SU-DHL-6 (cell line): ENCODE data around the gene ADAM10.

Source experiments
- H2AFZ ChIP-seq: fragments of 200-600 bp; sonication (generic); 2 replicates; pipeline ENCODE4 v1.6.1; 2014; ENCODE audit warnings: low read depth, mild to moderate bottlenecking, moderate library complexity, mixed read lengths, antibody characterized with exemption, low read length; ENCODE audit not compliant: severe bottlenecking
- H3F3A ChIP-seq: fragments of 200-600 bp; shearing (Covaris generic); 2 replicates; pipeline ENCODE4 v1.6.0; 2016; ENCODE audit warnings: antibody characterized with exemption, mild to moderate bottlenecking; ENCODE audit not compliant: insufficient read depth
- H3K27ac ChIP-seq: fragments of 200-600 bp; sonication (generic); 2 replicates; pipeline ENCODE4 v1.5.1; 2016; ENCODE audit warnings: low read depth, mild to moderate bottlenecking, low read length, moderate library complexity, mixed read lengths
- H3K27me3 ChIP-seq: fragments of 200-600 bp; sonication (generic), shearing (Covaris generic); 2 replicates; pipeline ENCODE4 v1.6.0; 2014; ENCODE audit warnings: mild to moderate bottlenecking, low read length
- H3K36me3 ChIP-seq: fragments of 200-600 bp; sonication (generic); 2 replicates; pipeline ENCODE4 v1.6.1; 2014; ENCODE audit warnings: mild to moderate bottlenecking, low read length, mixed read lengths
- H3K4me2 ChIP-seq: fragments of 300-600, 200-600 bp; shearing (Covaris generic), sonication (generic); 2 replicates; pipeline ENCODE4 v1.6.0; 2014; ENCODE audit warnings: low read length, low read depth, mild to moderate bottlenecking; ENCODE audit not compliant: poor library complexity, severe bottlenecking
- H3K4me3 ChIP-seq: fragments of 200-600 bp; sonication (generic); 2 replicates; pipeline ENCODE4 v1.5.1; 2014; ENCODE audit warnings: antibody characterized with exemption, low read length, mild to moderate bottlenecking, mixed read lengths; ENCODE audit not compliant: insufficient read depth, poor library complexity, severe bottlenecking
- H3K79me2 ChIP-seq: fragments of 200-600 bp; sonication (generic); 2 replicates; pipeline ENCODE4 v1.6.1; 2014; ENCODE audit warnings: mild to moderate bottlenecking, low read length, moderate library complexity; ENCODE audit not compliant: insufficient read depth
- H3K9ac ChIP-seq: fragments of 200-600 bp; sonication (generic); 2 replicates; pipeline ENCODE4 v1.7.0; 2014; ENCODE audit warnings: mild to moderate bottlenecking, low read length
- H3K9me2 ChIP-seq: fragments of 200-600 bp; sonication (generic); replicated peaks from 2 replicates; pipeline ENCODE4 v1.6.1; 2014; ENCODE audit warnings: low read length; ENCODE audit not compliant: insufficient read depth
- H3K9me3 ChIP-seq: fragments of 200-600 bp; sonication (generic); 2 replicates; pipeline ENCODE4 v1.6.1; 2014; ENCODE audit warnings: low read length, mixed read lengths; ENCODE audit not compliant: insufficient read depth
- H4K20me1 ChIP-seq: fragments of 200-600 bp; sonication (generic); 2 replicates; pipeline ENCODE4 v1.6.1; 2014; ENCODE audit warnings: low read depth, mild to moderate bottlenecking, antibody characterized with exemption, low read length, moderate library complexity, mixed read lengths
- EZH2phosphoT487 ChIP-seq: fragments of 200-600 bp; sonication (generic), shearing (Covaris generic); conservative IDR thresholded peaks from 2 replicates; pipeline ENCODE4 v1.6.1; 2018; ENCODE audit warnings: mild to moderate bottlenecking, antibody characterized with exemption, low read length, moderate library complexity, mixed read lengths
- TF ChIP-seq, protein P1 (sequence below): fragments of 200-600 bp; sonication (generic); IDR thresholded peaks from one replicate; pipeline ENCODE4 v1.5.1; 2017; ENCODE audit warnings: antibody characterized with exemption, mild to moderate bottlenecking, low read length, moderate library complexity; ENCODE audit not compliant: insufficient read depth, poor library complexity, severe bottlenecking

Gene ADAM10

DNA sequence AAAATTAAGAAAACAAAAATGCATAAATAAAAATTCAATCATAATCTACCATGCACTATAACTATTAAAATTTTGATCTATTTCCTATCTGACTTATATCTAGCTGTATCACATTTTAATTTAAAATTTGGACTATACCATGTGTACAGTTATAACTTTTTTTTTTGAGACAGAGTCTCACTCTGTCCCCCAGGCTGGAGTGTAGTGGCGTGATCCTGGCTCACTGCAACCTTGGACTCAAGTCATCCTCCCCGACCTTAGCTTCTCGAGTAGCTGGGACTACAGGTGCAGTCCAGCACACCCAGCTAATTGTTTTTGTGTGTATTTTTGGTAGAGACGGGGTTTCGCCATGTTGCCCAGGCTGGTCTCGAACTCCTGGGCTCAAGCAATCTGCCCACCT, 119.9 kb downstream of the ADAM10 start:
- Histone ChIP-seq H2AFZ (no peak overlapping the region), H3K4me3 (no peak overlapping the region), H3K27me3 (no peaks in the 10 kb centered on the region), H4K20me1 (no peaks in the 10 kb centered on the region), H3F3A (no peaks in the 10 kb centered on the region), H3K9ac (no peak overlapping the region), H3K4me2 (no peak overlapping the region), H3K36me3 (peaks cover 6% of the 10 kb centered on the region; the same call in 1 of the 2 replicates), H3K9me2 (no peaks in the 10 kb centered on the region), H3K79me2 (no peaks in the 10 kb centered on the region), H3K27ac (no peak overlapping the region), H3K9me3 (no peaks in the 10 kb centered on the region)
- TF ChIP-seq, protein P1, sequence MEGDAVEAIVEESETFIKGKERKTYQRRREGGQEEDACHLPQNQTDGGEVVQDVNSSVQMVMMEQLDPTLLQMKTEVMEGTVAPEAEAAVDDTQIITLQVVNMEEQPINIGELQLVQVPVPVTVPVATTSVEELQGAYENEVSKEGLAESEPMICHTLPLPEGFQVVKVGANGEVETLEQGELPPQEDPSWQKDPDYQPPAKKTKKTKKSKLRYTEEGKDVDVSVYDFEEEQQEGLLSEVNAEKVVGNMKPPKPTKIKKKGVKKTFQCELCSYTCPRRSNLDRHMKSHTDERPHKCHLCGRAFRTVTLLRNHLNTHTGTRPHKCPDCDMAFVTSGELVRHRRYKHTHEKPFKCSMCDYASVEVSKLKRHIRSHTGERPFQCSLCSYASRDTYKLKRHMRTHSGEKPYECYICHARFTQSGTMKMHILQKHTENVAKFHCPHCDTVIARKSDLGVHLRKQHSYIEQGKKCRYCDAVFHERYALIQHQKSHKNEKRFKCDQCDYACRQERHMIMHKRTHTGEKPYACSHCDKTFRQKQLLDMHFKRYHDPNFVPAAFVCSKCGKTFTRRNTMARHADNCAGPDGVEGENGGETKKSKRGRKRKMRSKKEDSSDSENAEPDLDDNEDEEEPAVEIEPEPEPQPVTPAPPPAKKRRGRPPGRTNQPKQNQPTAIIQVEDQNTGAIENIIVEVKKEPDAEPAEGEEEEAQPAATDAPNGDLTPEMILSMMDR: no peak
- no peak for TF ChIP-seq EZH2phosphoT487

GRCh38 chr15:58628206-58628947, 121.1 kb downstream of the ADAM10 start:
- Histone ChIP-seq H3K4me3 (no peak overlapping the region), H3K79me2 (no peaks in the 10 kb centered on the region)

DNA sequence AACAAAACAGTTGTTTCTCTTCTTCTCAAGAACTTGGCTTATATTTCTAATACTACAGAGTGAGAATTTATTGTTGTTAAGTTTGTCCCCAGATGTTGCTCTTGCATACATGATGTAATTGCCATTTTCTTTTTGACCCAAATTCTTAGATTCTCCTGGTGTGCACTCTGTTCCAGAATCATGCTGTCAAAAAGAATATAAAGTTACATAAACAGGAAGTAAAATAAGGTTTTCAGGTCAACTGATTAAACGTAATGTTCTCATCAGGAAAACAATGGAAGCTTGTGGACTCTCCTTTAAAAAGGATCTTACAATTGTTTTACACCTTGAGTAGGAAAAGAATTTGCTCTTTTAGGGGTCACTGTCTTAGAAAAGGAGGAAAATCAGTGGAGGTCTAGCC, 121.8 kb downstream of the ADAM10 start:
- H3K36me3 ChIP-seq: peaks cover 3% of the 10 kb centered on the region; the same call in 1 of the 2 replicates
- H3K4me2 ChIP-seq: no peak overlapping the region
- H3K9ac ChIP-seq: no peak overlapping the region
- H4K20me1 ChIP-seq: no peaks in the 10 kb centered on the region
- H3K27me3 ChIP-seq: no peaks in the 10 kb centered on the region
- H3K79me2 ChIP-seq: no peaks in the 10 kb centered on the region
- H3K4me3 ChIP-seq: no peak overlapping the region
- H3K9me2 ChIP-seq: no peaks in the 10 kb centered on the region
- H3K27ac ChIP-seq: no peak overlapping the region
- TF ChIP-seq EZH2phosphoT487: no peak
- TF ChIP-seq, protein P1: no peak
- no peaks in the 10 kb centered on the region for H3K9me3 ChIP-seq
- no peak overlapping the region for H2AFZ ChIP-seq
- no peaks in the 10 kb centered on the region for H3F3A ChIP-seq

More at GRCh38 chr15:58628206-58628947, 121.1 kb downstream of the ADAM10 start:
- Histone ChIP-seq H2AFZ (no peak overlapping the region), H3K9ac (no peak overlapping the region), H3K27ac (no peak overlapping the region), H3K9me2 (no peaks in the 10 kb centered on the region), H3K36me3 (peaks cover 6% of the 10 kb centered on the region; the same call in 1 of the 2 replicates), H3F3A (no peaks in the 10 kb centered on the region), H3K4me2 (peak overlapping the region; percentile 46), H3K27me3 (no peaks in the 10 kb centered on the region), H3K9me3 (no peaks in the 10 kb centered on the region), H4K20me1 (no peaks in the 10 kb centered on the region)
- TF ChIP-seq, protein P1: no peak
- TF ChIP-seq EZH2phosphoT487: no peak
